Naive B cell (primary cell): ENCODE data around the gene PPP5C. TPM values are rescaled to one million over a fixed set of nuclear protein-coding genes. Genes with fewer than 3 reads are reported as not detected.

ENCODE experiments used
- ATAC-seq, 2 donors: fragments of 150-1000 bp; cut with Tn5 transposase; 2 replicates each; pipeline ENCODE4 v1.10.0; 2021; ENCODE audit warnings: low read depth in 2 of 2, mild to moderate bottlenecking in 2 of 2, moderate library complexity in 2 of 2
- DNase-seq: peaks from one replicate; pipeline ENCODE4 v3.0.0; 2022
- H3K27ac Mint-ChIP-seq, 6 donors: one replicate each; pipeline ENCODE4 v1.8.0; 2020 to 2022; ENCODE audit warnings: mild to moderate bottlenecking in 6 of 6, mixed read lengths in 6 of 6, moderate library complexity in 5 of 6, inconsistent platforms in 2 of 6
- H3K27me3 Mint-ChIP-seq, 3 donors: one replicate each; pipeline ENCODE4 v1.8.0; 2021 to 2022; ENCODE audit warnings: mixed read lengths in 3 of 3, mild to moderate bottlenecking in 1 of 3
- H3K36me3 Mint-ChIP-seq, 2 donors: one replicate each; pipeline ENCODE4 v1.8.0; 2020 to 2022; ENCODE audit warnings: mixed read lengths in 2 of 2, inconsistent platforms in 1 of 2, mild to moderate bottlenecking in 1 of 2
- H3K4me1 Mint-ChIP-seq, 3 donors: one replicate each; pipeline ENCODE4 v1.8.0; 2020 to 2022; ENCODE audit warnings: mixed read lengths in 3 of 3, inconsistent platforms in 1 of 3, mild to moderate bottlenecking in 1 of 3, moderate library complexity in 1 of 3
- H3K4me3 Mint-ChIP-seq, 8 donors: one replicate each; pipeline ENCODE4 v1.8.0; 2020 to 2022; ENCODE audit warnings: mild to moderate bottlenecking in 8 of 8, mixed read lengths in 8 of 8, moderate library complexity in 8 of 8, inconsistent platforms in 2 of 8
- H3K9me3 Mint-ChIP-seq, 7 donors: one replicate each; pipeline ENCODE4 v1.8.0; 2020 to 2022; ENCODE audit warnings: mixed read lengths in 7 of 7, mild to moderate bottlenecking in 5 of 7, inconsistent platforms in 2 of 7, moderate library complexity in 1 of 7
- polyA plus RNA-seq, 6 donors: library from polyadenylated mRNA; unstranded; fragments of 300-500 nt; fragmentation: Illumina TruSeq; gene quantifications; one replicate each; pipeline ENCODE4 v1.2.3, GENCODE V29; 2021; ENCODE audit warnings: low read depth in 6 of 6

Gene PPP5C
- polyA plus RNA-seq, 6 donors from 2014 or later = 14.5 to 26.6 (median 19.7) TPM

DNA sequence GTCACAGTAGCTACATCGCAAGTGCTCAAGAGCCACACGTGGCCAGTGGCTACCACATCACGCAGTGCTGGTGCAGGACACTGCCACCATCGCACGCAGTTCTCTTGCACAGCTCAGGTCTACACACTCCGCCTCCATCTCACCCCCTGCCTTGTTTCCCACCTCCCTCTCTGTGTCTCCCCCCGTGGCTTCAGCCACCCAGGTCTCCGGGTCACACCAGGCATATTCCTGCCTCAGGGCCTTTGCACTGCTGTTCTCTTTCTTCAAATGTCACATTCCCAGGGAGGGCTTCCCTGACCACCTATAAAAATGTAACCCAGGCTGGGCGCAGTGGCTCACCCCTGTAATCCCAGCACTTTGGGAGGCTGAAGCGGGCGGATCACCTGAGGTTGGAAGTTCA, 55.8 kb downstream of the PPP5C start:
- Mint-ChIP-seq H3K9me3 (no peaks in the 10 kb centered on the region), H3K36me3 (no peaks in the 10 kb centered on the region), H3K4me3 (no peak overlapping the region), H3K27ac (no peak overlapping the region), H3K27me3 (peaks cover 42 to 72% (median 53%) of the 10 kb centered on the region in 3 donors), H3K4me1 (peaks cover 13 to 20% (median 15%) of the 10 kb centered on the region in 3 donors)
- DNase-seq = no peak
- no peak for ATAC-seq

DNA sequence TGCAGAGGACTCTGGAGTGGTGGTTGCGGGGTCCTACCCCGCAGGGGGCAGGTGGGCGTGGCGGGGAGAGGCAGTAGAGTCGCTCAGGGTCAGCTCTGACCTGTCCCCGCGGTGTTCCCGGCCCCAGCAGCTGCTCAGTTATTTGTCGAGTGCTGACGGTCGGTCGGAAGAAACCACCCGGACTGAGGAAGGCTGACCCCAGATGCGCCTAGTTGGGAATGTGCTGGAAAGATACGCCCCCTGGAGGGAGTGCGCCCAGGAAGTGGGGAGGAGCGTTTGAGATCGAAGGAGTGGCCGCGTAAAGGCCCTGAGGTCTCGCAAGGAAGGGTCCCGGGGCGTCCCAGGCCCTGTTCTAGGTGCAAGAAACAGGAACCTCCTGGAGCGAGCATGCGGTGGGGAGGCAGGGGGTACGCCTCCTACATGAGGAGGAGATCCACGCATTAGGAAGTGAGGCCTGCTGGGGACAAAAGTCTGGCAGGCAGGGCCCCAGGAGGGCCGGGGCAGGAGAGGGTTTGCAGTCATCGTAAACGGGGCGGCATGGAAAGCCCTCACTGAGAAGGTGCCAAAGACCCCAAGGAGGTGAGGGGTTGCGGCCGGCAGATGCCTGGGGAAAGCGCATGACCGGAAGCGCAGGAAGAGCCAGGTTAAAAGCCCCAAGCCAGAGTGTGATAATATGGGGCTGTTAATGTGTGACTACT, 57.3 kb downstream of the PPP5C start:
- peaks cover 57 to 84% (median 61%) of the 10 kb centered on the region in 3 donors for H3K27me3 Mint-ChIP-seq
- no peak for DNase-seq

DNA sequence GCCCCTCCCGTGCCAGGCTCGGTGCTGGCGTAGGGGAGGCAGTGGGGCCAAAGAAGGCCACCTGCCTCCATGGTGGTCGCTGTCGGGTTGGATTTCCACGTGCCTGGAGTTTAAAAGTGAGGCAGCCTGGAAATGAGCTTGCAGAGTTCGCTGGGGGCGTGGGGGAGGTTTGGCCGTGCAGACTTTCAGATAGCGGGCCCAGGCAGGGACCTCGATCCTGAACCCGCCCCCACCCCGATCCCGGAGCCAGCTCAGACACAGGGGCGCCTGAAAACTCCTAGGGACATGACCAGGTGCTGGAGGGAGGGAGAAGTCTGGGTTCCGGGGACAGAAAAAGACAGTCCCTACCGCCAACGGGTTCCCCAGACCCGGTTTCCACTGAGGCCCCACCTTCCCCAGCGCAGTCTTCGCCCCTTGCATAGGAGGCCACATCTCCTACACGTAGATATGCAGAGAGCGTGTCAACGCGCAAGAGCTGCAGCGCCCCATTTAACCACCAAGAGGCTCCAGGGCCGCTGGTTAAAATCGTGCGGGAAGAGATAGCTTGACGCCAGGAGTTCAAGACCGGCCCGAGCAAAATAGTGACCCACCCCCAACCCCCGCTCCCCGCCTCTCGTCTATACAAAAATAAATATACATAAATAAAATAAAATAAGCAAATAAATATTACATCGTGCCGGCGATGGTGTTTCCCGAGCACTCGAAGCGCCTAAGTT, 58.0 kb downstream of the PPP5C start:
- no peak for DNase-seq
- Mint-ChIP-seq H3K4me1 (peaks cover 15 to 21% (median 20%) of the 10 kb centered on the region in 3 donors), H3K36me3 (no peaks in the 10 kb centered on the region), H3K27ac (no peak overlapping the region), H3K27me3 (peaks cover 57 to 79% (median 59%) of the 10 kb centered on the region in 3 donors), H3K4me3 (peak overlapping the region in 4 of 8 donors; percentile 39 to 82 (median 58)), H3K9me3 (no peaks in the 10 kb centered on the region)
- ATAC-seq = no peak

More for the DNA sequence above, 57.3 kb downstream of the PPP5C start:
- H3K4me3 Mint-ChIP-seq = peak overlapping the region in 7 of 8 donors; percentile 26 to 82 (median 70)
- no peak for ATAC-seq
- H3K4me1 Mint-ChIP-seq = peaks cover 15 to 21% (median 20%) of the 10 kb centered on the region in 3 donors
- no peaks in the 10 kb centered on the region for H3K9me3 Mint-ChIP-seq
- no peaks in the 10 kb centered on the region for H3K36me3 Mint-ChIP-seq
- no peak overlapping the region for H3K27ac Mint-ChIP-seq

DNA sequence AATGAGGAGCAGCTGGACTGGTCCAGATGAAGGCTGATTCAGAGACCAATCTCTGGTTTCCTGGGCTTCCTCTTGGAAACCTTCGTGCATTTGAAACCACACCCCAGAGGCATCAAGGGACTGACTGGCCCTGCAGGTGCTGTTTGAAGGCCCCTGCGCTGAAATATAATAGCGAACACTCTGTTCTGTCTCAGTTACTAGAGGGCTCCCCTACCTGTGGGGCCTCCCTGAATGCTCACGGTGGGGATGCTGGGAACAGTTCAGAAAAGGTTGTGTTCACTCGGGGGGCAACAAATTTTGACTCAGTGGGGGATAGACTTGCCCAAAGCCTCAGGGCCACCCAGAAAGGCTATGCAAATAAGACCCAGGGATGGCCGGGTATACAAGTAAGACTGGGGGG, 60.1 kb downstream of the PPP5C start:
- H3K36me3 Mint-ChIP-seq = peaks cover 0 to 6% of the 10 kb centered on the region in 2 donors
- peaks cover 15 to 22% (median 21%) of the 10 kb centered on the region in 3 donors for H3K4me1 Mint-ChIP-seq
- no peak overlapping the region for H3K27ac Mint-ChIP-seq
- no peak overlapping the region for H3K4me3 Mint-ChIP-seq
- H3K27me3 Mint-ChIP-seq = peaks cover 65 to 86% (median 67%) of the 10 kb centered on the region in 3 donors
- H3K9me3 Mint-ChIP-seq = no peaks in the 10 kb centered on the region
- ATAC-seq = no peak
- no peak for DNase-seq

DNA sequence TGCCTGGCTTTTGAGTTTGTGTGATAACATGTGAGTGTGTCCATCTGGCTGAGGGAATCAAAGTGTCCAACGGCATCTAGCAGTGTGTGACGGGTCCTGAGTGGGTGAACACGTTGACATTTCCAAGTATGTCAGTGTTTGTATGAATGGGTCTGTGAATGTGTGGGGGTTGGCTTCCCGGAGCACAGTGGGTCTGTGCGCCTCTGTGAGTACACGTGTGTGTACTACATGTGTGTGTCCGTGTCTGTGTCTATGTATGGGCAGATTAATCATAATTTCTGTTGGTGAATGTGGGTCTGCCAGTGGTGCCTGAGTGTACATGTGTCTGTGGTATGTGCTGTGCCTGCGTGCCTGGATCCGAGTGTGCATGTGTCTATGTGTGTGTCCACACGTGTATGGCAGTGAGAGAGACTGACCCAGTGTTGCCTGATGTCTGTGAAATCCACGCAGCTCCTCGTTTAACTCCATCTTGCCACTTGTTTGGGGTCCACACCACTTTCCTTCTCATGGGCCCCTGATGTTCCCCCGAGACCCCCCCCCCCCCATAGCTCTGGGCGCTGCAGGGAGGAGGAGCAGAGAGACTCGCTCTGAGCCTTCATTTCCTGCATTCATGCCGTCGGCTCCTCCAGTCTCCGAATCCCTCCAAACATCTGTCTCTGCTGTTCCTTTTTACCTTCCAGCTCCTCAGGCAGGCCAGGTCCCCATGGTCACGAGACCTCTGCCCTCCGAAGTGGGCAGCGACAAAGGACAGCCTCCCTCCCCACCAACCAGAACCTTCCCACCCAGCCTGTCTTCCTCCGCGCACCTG, 61.2 kb downstream of the PPP5C start:
- ATAC-seq = no peak
- Mint-ChIP-seq H3K4me3 (no peak overlapping the region), H3K4me1 (peaks cover 13 to 27% (median 21%) of the 10 kb centered on the region in 3 donors), H3K9me3 (no peaks in the 10 kb centered on the region), H3K27me3 (peaks cover 61 to 86% (median 67%) of the 10 kb centered on the region in 3 donors), H3K36me3 (peaks cover 0 to 7% of the 10 kb centered on the region in 2 donors), H3K27ac (peak overlapping the region in 3 of 6 donors; percentile 10 to 83 (median 28))
- DNase-seq = no peak

DNA sequence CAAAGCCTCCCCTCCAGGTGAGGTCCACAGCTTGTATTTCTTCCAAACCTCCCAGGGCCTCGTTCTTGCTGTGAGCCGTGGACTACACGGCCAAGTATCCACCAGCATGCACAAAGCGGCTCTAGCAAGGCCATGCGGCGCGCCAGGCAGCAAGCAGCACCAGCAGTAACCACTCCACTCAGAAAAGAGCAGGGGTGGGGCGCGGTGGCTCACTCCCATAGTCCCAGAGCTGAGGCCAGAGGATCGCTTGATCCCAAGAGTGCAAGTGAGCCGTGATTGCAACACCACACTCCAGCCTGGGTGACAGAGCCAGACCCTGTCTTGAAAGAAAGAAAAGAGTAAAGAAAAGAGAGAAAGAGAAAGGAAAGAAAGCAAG, 61.8 kb downstream of the PPP5C start:
- no peak overlapping the region for H3K27ac Mint-ChIP-seq
- no peak overlapping the region for H3K4me3 Mint-ChIP-seq
- DNase-seq = no peak
- ATAC-seq = no peak
- H3K36me3 Mint-ChIP-seq = peaks cover 0 to 7% of the 10 kb centered on the region in 2 donors
- H3K9me3 Mint-ChIP-seq = no peaks in the 10 kb centered on the region
- H3K4me1 Mint-ChIP-seq = peaks cover 13 to 27% (median 22%) of the 10 kb centered on the region in 3 donors
- H3K27me3 Mint-ChIP-seq = peaks cover 58 to 84% (median 65%) of the 10 kb centered on the region in 3 donors

DNA sequence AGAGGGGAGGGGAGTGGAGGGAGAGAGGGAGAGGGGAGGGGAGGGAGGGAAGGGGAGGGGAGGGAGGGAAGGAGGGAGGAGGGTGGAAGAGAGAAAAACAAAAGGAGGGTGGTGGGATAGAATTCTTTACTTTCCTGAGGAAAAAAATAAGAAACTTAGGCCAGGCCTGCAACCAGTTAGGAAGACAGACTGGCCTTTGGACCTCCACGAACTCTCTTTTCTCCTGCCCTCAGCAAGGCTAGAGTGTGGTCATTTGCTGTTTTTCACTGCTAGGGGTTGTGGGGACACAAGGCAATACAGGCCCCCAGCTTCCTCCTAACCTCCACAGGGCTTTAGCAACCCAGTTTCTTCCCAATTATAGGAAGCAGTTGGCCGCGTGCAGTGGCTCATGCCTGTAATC, 62.3 kb downstream of the PPP5C start:
- H3K27me3 Mint-ChIP-seq = peaks cover 57 to 84% (median 65%) of the 10 kb centered on the region in 3 donors
- H3K36me3 Mint-ChIP-seq = peaks cover 0 to 7% of the 10 kb centered on the region in 2 donors
- no peak overlapping the region for H3K27ac Mint-ChIP-seq
- H3K9me3 Mint-ChIP-seq = no peaks in the 10 kb centered on the region
- no peak for DNase-seq
- H3K4me1 Mint-ChIP-seq = peaks cover 9 to 21% (median 17%) of the 10 kb centered on the region in 3 donors
- ATAC-seq = no peak
- H3K4me3 Mint-ChIP-seq = no peak overlapping the region

DNA sequence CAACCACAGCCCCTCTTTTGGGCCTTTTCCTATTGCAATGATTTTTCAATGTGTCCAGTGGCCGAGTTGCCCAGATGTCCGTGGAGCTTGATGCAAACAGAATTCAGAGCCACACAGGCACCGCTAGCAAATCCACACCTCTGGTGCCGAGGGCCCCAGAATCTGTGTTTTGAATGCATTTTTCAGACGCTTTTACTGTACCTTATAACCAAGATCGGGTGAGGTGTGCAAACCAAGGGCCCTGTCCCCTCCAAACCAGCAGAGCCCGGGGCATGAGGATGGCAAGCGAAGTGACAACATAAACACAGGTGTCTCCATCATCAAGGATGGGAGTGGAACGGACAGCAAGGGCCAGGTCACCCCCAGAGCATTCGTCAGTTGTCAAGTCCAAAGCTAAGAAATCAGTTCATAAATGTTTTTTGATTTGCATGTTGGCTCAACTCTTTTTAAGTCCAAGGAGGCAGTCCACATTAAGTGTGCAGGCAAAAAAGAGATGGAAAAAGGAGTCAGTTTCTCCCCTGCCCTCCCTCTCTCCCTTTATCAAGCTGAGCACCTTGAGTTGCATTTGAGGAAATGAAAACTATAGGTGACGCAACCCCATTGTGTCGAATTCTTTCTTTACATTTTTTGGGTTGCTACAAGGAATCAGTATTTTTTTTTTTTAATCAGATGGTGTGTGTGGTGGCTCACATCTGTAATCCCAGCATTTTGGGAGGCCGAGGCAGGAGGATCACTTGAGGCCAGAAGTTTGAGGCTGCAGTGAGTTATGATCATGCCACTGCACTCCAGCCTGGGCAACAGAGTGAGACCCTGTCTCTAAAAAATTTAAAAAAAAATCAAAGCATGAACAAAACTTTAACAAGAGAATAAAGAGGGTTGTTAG, 63.6 kb downstream of the PPP5C start:
- ATAC-seq = no peak
- no peak overlapping the region for H3K27ac Mint-ChIP-seq
- no peaks in the 10 kb centered on the region for H3K9me3 Mint-ChIP-seq
- H3K36me3 Mint-ChIP-seq = peaks cover 0 to 7% of the 10 kb centered on the region in 2 donors
- peaks cover 51 to 86% (median 72%) of the 10 kb centered on the region in 3 donors for H3K27me3 Mint-ChIP-seq
- DNase-seq = no peak
- H3K4me3 Mint-ChIP-seq = no peak overlapping the region
- H3K4me1 Mint-ChIP-seq = peaks cover 5 to 14% (median 13%) of the 10 kb centered on the region in 3 donors

DNA sequence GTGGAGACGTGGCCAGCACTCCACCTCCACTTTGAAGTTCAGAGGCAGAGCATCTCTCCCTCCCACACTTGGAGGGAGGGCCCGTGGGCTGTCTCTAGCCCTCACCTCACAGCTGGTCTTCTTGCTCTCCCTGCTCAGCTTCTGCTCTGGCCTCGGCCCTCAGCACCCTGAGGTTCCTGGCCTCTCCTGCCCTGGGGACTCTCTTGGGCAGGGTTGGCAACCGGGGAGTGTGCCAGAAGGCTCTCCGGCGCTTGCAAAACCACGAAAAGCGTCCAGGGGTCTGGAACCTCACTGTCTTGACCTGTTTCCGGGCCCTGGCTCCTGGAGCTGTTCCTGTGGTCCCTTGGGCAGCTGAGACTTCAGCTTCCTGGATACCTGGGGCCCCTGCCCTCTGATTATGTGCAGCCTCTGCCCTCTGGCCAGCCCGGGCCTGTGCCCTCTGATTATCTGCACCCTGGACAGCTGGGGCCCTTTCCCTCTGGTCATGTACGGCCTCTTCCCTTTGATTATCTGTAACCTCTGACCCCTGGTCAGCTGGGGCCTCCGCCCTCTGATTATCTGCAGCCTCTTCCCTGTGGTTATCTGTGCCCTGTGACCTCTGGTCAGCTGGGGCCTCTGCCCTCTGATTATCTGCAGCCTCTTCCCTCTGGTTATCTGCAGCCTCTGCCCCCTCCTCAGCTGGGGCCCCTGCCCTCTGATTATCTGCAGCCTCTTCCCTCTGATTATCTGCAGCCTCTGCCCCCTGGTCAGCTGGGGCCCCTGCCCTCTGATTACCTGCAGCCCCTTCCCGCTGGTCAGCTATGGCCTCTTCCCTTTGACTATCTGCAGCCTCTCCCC, 64.4 kb downstream of the PPP5C start:
- no peaks in the 10 kb centered on the region for H3K9me3 Mint-ChIP-seq
- no peak overlapping the region for H3K27ac Mint-ChIP-seq
- DNase-seq = no peak
- peaks cover 49 to 86% (median 80%) of the 10 kb centered on the region in 3 donors for H3K27me3 Mint-ChIP-seq
- no peak for ATAC-seq
- no peak overlapping the region for H3K4me3 Mint-ChIP-seq
- H3K36me3 Mint-ChIP-seq = peaks cover 0 to 7% of the 10 kb centered on the region in 2 donors
- H3K4me1 Mint-ChIP-seq = peaks cover 5 to 20% (median 20%) of the 10 kb centered on the region in 3 donors

DNA sequence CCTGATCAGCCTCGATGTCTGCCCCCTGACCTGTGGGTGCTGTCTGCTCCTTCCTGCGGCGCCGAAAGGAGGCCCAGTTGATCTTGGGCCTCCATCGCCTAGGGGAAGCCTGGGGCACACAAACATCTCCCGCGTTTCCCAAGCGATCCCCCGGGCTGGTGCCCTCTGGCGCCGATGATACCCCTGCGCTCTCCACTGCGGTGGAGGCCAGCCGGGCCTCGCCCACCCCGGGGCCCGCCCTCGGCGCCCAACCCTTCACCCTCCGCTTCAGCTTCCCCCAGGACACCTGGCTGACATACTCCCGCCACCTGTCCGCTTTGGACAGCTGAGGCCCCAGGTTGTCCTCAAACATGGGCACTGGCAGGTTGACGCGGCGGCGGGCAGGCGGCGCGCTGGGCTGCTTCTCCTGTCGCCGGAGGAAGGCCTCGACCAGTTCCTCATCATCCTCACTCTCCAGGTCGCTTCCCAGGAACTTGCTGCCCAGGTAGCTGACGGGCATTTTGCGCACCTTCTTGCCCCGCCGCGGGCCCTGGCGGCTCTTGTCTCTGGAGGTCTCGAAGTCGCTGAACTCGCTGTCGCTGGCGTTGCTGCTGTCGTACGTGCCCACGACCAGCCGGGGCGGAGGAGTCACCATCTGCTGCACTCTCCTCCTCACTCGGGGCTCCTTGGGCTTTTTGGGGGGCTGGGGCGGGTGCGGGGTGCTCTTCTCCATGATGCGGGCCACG, 65.2 kb downstream of the PPP5C start:
- peaks cover 5 to 20% (median 20%) of the 10 kb centered on the region in 3 donors for H3K4me1 Mint-ChIP-seq

DNA sequence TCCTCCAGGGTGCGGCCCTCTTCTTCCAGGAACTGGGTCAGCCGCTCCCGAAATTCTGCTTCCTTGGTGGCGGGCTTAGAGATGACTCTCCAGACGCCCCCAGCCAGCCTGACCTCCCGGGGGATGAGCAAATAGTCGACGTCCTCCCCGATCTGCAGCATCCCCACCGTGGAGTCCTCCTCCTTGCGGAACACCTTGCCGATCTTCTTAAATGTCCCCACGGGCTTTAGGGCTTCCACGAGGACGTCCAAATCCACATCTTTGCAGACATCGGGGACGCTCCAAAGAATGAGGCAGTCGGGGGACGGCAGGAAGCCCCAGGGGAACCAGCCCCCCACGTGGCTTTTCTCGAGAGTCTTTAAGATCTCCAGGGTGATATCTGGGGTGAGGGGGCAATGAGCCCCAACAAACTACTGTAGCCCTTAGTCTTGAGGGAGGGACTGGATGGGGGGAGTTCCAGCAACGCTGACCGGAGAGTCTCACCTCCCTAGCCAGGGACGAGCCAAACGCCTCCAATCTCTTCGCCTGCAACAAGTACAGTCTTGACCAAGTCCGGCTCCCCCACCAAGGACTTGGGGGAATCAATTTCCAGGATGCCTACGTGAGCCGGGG, 65.9 kb downstream of the PPP5C start:
- Mint-ChIP-seq H3K4me3 (peak overlapping the region in 1 of 8 donors; percentile 39), H3K27ac (peak overlapping the region in 1 of 6 donors; percentile 56), H3K36me3 (peaks cover 0 to 7% of the 10 kb centered on the region in 2 donors), H3K9me3 (no peaks in the 10 kb centered on the region), H3K27me3 (peaks cover 42 to 80% (median 80%) of the 10 kb centered on the region in 3 donors), H3K4me1 (peaks cover 5 to 20% (median 20%) of the 10 kb centered on the region in 3 donors)
- DNase-seq (no peak), ATAC-seq (no peak)

More for the DNA sequence above, 65.2 kb downstream of the PPP5C start:
- DNase-seq = no peak
- no peaks in the 10 kb centered on the region for H3K9me3 Mint-ChIP-seq
- H3K27ac Mint-ChIP-seq = peak overlapping the region in 1 of 6 donors; percentile 56
- peaks cover 0 to 7% of the 10 kb centered on the region in 2 donors for H3K36me3 Mint-ChIP-seq
- no peak for ATAC-seq
- peaks cover 45 to 86% (median 86%) of the 10 kb centered on the region in 3 donors for H3K27me3 Mint-ChIP-seq
- H3K4me3 Mint-ChIP-seq = peak overlapping the region in 1 of 8 donors; percentile 30
